ENCODE measurements around the gene PRR36.

DNA sequence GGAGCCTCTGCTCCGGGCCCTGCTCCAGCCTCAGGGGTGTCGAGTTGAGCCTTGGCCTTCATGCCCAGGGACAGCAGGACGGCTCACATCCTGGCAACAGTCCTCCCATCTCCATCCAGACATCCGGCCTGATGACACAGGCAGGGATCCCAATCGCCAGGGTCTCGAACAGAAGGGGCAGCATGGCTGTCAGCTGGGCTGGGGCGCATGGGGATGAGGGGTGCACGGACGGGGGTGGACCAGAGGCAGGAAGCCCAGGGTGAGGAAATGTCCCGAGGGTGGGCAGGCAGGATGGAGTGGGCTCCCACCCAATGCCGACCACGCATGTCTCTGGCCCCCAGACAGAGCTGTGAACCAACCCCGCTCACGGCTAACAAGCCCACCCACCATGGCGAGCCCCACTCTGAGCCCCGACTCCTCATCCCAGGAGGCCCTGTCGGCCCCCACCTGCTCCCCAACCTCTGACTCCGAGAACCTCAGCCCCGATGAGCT is 28.0 kb downstream of the PRR36 start:
- TF ChIP-seq, protein P1, sequence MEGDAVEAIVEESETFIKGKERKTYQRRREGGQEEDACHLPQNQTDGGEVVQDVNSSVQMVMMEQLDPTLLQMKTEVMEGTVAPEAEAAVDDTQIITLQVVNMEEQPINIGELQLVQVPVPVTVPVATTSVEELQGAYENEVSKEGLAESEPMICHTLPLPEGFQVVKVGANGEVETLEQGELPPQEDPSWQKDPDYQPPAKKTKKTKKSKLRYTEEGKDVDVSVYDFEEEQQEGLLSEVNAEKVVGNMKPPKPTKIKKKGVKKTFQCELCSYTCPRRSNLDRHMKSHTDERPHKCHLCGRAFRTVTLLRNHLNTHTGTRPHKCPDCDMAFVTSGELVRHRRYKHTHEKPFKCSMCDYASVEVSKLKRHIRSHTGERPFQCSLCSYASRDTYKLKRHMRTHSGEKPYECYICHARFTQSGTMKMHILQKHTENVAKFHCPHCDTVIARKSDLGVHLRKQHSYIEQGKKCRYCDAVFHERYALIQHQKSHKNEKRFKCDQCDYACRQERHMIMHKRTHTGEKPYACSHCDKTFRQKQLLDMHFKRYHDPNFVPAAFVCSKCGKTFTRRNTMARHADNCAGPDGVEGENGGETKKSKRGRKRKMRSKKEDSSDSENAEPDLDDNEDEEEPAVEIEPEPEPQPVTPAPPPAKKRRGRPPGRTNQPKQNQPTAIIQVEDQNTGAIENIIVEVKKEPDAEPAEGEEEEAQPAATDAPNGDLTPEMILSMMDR (IDR thresholded peaks at IDR 0.05 in 2 of 3, conservative IDR thresholded peaks at IDR 0.05 in 1 of 3; ENCODE audit: control insufficient read depth in 2 of 3, extremely low read depth in 1 of 3, insufficient read depth in 1 of 3, low read depth in 3 of 3, low read length in 3 of 3): no peak
- TF ChIP-seq RAD21 (IDR thresholded peaks at IDR 0.05; ENCODE audit: insufficient read depth, low read depth, low read length) (no peak), SIN3A (IDR thresholded peaks at IDR 0.05; ENCODE audit: low read depth, low read length) (no peak), POLR2AphosphoS5 (IDR thresholded peaks at IDR 0.05; ENCODE audit: low read length) (no peak), SRF (IDR thresholded peaks at IDR 0.05; ENCODE audit: low read depth in 2 of 2, low read length in 2 of 2) (no peak), POLR2A (IDR thresholded peaks at IDR 0.05; ENCODE audit: low read depth, low read length) (no peak), ZNF274 (IDR thresholded peaks at IDR 0.05; ENCODE audit: insufficient read depth, insufficient read length) (no peak), TCF3 (IDR thresholded peaks at IDR 0.05; ENCODE audit: borderline replicate concordance, insufficient read depth, low read depth, low read length) (no peak), E4F1 (IDR thresholded peaks at IDR 0.05; ENCODE audit: borderline replicate concordance, partially characterized antibody) (no peak), ZBTB40 (IDR thresholded peaks at IDR 0.05; ENCODE audit: borderline replicate concordance) (no peak), CBFB (IDR thresholded peaks at IDR 0.05; ENCODE audit: low read depth) (no peak), CEBPB (IDR thresholded peaks at IDR 0.05; ENCODE audit: borderline replicate concordance in 1 of 2, low read depth in 2 of 2, low read length in 2 of 2) (no peak)
